GM12878 (cell line): ENCODE results near the gene DIP2B. TPM values are rescaled to one million over a fixed set of nuclear protein-coding genes. Genes with fewer than 3 reads are reported as not detected.

Experiments
- ATAC-seq: fragments of 200-7000 bp; cut with Tn5 transposase; 3 replicates; pipeline ENCODE4 v1.9.1; 2020; ENCODE audit warnings: mild to moderate bottlenecking, moderate library complexity
- BruUV-seq: library from RNA; stranded (reverse); fragments of 400-500 nt; replicated peaks from 2 replicates; lab custom pipeline; 2021; lab: Mats Ljungman, UMichigan
- CTCF ChIA-PET: fragments of 300-600 bp; sonication (Branson Sonifier 250); formaldehyde crosslinking; extraction: SDS; loops from one replicate; lab custom pipeline; 2021; ENCODE audit warnings: inconsistent platforms; lab: Yijun Ruan, JAX
- POLR2A ChIA-PET: fragments of 350-600 bp; formaldehyde crosslinking; extraction: SDS; loops from one replicate; lab custom pipeline; 2021; ENCODE audit warnings: inconsistent platforms; lab: Charles Lee
- RAD21 ChIA-PET: fragments of 300-600 bp; sonication (Branson Sonifier 250); formaldehyde crosslinking; loops from one replicate; lab custom pipeline; 2023; ENCODE audit warnings: antibody characterized with exemption; ENCODE audit not compliant: unreplicated experiment; lab: Charles Lee
- SMC1A ChIA-PET: fragments of 300-600 bp; sonication (Branson Sonifier 250); formaldehyde crosslinking; loops from one replicate; lab custom pipeline; 2023; ENCODE audit not compliant: unreplicated experiment, uncharacterized antibody; lab: Charles Lee
- DNase-seq: peaks from one replicate; pipeline ENCODE4 v3.0.0-alpha.2; 2011; ENCODE audit warnings: low read depth, low spot score
- FAIRE-seq: peaks from 3 replicates; lab custom pipeline; 2011; peaks lifted over from hg19 to GRCh38; lab: Jason Lieb, UNC
- H2AFZ ChIP-seq: 2 replicates; pipeline ENCODE4 v1.6.0; 2011; ENCODE audit warnings: low read depth, low read length, control low read depth; ENCODE audit not compliant: control insufficient read depth
- H3K27ac ChIP-seq: 2 replicates; pipeline ENCODE4 v1.5.1; 2011; ENCODE audit warnings: control low read depth; ENCODE audit not compliant: control insufficient read depth, insufficient read depth
- H3K27me3 ChIP-seq, 2 experiments: replicated peaks in 1 of 2; 2 replicates each; pipeline versions ENCODE4 v1.6.0 to v1.6.1; 2011; ENCODE audit warnings: low read length in 1 of 2; ENCODE audit not compliant: control insufficient read depth in 2 of 2, insufficient read depth in 2 of 2
- H3K36me3 ChIP-seq, 2 experiments: 2 replicates each; pipeline ENCODE4 v1.5.1; 2011; ENCODE audit warnings: low read length in 1 of 2; ENCODE audit not compliant: control insufficient read depth in 2 of 2, insufficient read depth in 2 of 2
- H3K4me1 ChIP-seq: 2 replicates; pipeline ENCODE4 v1.6.1; 2011; ENCODE audit warnings: mild to moderate bottlenecking, low read length, moderate library complexity, mixed read lengths; ENCODE audit not compliant: control insufficient read depth, insufficient read depth
- H3K4me2 ChIP-seq: 2 replicates; pipeline ENCODE4 v1.6.0; 2011; ENCODE audit warnings: control low read depth; ENCODE audit not compliant: control insufficient read depth, insufficient read depth
- H3K4me3 ChIP-seq: fragments of 200-600 bp; sonication (generic); 2 replicates; pipeline ENCODE4 v1.5.1; 2016
- H3K79me2 ChIP-seq: 2 replicates; pipeline ENCODE4 v1.6.0; 2011; ENCODE audit warnings: low read length; ENCODE audit not compliant: control insufficient read depth, insufficient read depth
- H3K9ac ChIP-seq: 2 replicates; pipeline ENCODE4 v1.8.0; 2011; ENCODE audit warnings: low read length, control low read depth, mixed read lengths; ENCODE audit not compliant: control insufficient read depth, insufficient read depth
- H3K9me3 ChIP-seq: replicated peaks from 3 replicates; pipeline ENCODE4 v1.5.1; 2011; ENCODE audit warnings: mild to moderate bottlenecking, low read length; ENCODE audit not compliant: control insufficient read depth, insufficient read depth
- H4K20me1 ChIP-seq: 2 replicates; pipeline ENCODE4 v1.6.0; 2011; ENCODE audit not compliant: control insufficient read depth, insufficient read depth
- BCLAF1 ChIP-seq: fragments of 450-650 bp; IDR thresholded peaks from 2 replicates; pipeline ENCODE4 v1.6.1; 2017; ENCODE audit warnings: antibody characterized with exemption, mild to moderate bottlenecking, moderate library complexity
- BMI1 ChIP-seq: fragments of 450-650 bp; IDR thresholded peaks from 2 replicates; pipeline ENCODE4 v1.6.1; 2016; ENCODE audit warnings: mild to moderate bottlenecking, moderate library complexity, borderline replicate concordance
- CREM ChIP-seq: IDR thresholded peaks from 2 replicates; pipeline ENCODE4 v1.6.1; 2014; ENCODE audit warnings: antibody characterized with exemption, low read depth
- EP300 ChIP-seq, 2 experiments: fragments of 150-350 bp in 1 of 2; IDR thresholded peaks; 2 replicates each; pipeline ENCODE4 v1.6.1; 2011 to 2012; ENCODE audit warnings: low read depth in 2 of 2, low read length in 2 of 2, borderline replicate concordance in 1 of 2, improper control_type of control experiment in 1 of 2, inconsistent platforms in 1 of 2; ENCODE audit not compliant: control insufficient read depth in 1 of 2
- IRF4 ChIP-seq: IDR thresholded peaks from 2 replicates; pipeline ENCODE4 v1.6.1; 2011; ENCODE audit warnings: low read depth, low read length
- NFYA ChIP-seq: IDR thresholded peaks from 2 replicates; pipeline ENCODE4 v1.6.1; 2011; ENCODE audit warnings: low read depth, mild to moderate bottlenecking, low read length, improper control_type of control experiment, borderline replicate concordance
- NR2C2 ChIP-seq: IDR thresholded peaks from 2 replicates; pipeline ENCODE4 v1.6.1; 2011; ENCODE audit warnings: borderline replicate concordance, low read depth; ENCODE audit not compliant: control insufficient read depth, insufficient read length
- SMAD1 ChIP-seq: fragments of 450-650 bp; IDR thresholded peaks from 2 replicates; pipeline ENCODE4 v1.6.1; 2018; ENCODE audit warnings: mild to moderate bottlenecking, low read depth; ENCODE audit not compliant: partially characterized antibody
- SREBF1 ChIP-seq: IDR thresholded peaks from 2 replicates; pipeline ENCODE4 v1.6.1; 2012; ENCODE audit warnings: mild to moderate bottlenecking, low read length
- TCF3 ChIP-seq: IDR thresholded peaks from 2 replicates; pipeline ENCODE4 v1.6.1; 2012; ENCODE audit warnings: low read depth, mild to moderate bottlenecking, low read length, borderline replicate concordance; ENCODE audit not compliant: insufficient read depth
- ZBTB4 ChIP-seq: fragments of 450-650 bp; formaldehyde crosslinking; IDR thresholded peaks from 2 replicates; pipeline ENCODE4 v1.4.0; 2022; ENCODE audit warnings: mild to moderate bottlenecking, moderate library complexity
- ZNF274 ChIP-seq: IDR thresholded peaks from one replicate; pipeline ENCODE4 v1.8.0; 2011; ENCODE audit not compliant: insufficient read length, insufficient read depth
- WGBS: methylation state at CpG from one replicate; pipeline ENCODE4 v1.1.6; 2016; ENCODE audit warnings: low lambda C conversion rate; ENCODE audit not compliant: insufficient replicate concordance, insufficient coverage; ENCODE audit errors: missing lambda C conversion rate; 5-methylcytosine and 5-hydroxymethylcytosine counted together
- in situ Hi-C: fragments of 300-500 bp; cut with MboI; formaldehyde crosslinking; loops from 9 replicates; pipeline ENCODE4 v1.14.3; 2018; ENCODE audit warnings: mixed read lengths
- intact Hi-C: fragments of 100-400 bp; cut with micrococcal nuclease; formaldehyde crosslinking; loops from one replicate; pipeline ENCODE4 v1.14.2; 2022; ENCODE audit not compliant: unreplicated experiment
- polyA plus RNA-seq, 11 experiments: library from polyadenylated mRNA; depleted of rRNA in 4 of 11; unstranded in 6 of 11; stranded (reverse) in 5 of 11; fragments of >200 nt; fragmentation: Nextera tagmentation in 4 of 11; fragmentation: Illumina TruSeq in 1 of 11; extraction: Ambion mirVana in 4 of 11; extraction: Trizol in 1 of 11; gene quantifications; 1 replicate in 1 of 11; 2 replicates in 10 of 11; pipeline versions ENCODE4 v1.2.1 to v1.2.3, GENCODE V29; 2011 to 2016; ENCODE audit warnings: inconsistent platforms in 2 of 11, missing spikeins in 2 of 11, low read depth in 1 of 11
- total RNA-seq, 4 experiments: library from RNA; depleted of rRNA in 3 of 4; stranded (reverse); fragments of >200 nt in 3 of 4; fragmentation: Illumina TruSeq in 1 of 4; extraction: Trizol in 1 of 4; gene quantifications; 2 replicates each; pipeline versions ENCODE4 v1.2.1 to v1.2.3, GENCODE V29; 2013 to 2021

The DIP2B gene
- total and polyA plus RNA-seq, 10 of the 15 experiments (the other 5 are each of a cell fraction or from before 2014, with no cell fraction given): 4.5 to 30.0 (median 18.6) TPM

DNA sequence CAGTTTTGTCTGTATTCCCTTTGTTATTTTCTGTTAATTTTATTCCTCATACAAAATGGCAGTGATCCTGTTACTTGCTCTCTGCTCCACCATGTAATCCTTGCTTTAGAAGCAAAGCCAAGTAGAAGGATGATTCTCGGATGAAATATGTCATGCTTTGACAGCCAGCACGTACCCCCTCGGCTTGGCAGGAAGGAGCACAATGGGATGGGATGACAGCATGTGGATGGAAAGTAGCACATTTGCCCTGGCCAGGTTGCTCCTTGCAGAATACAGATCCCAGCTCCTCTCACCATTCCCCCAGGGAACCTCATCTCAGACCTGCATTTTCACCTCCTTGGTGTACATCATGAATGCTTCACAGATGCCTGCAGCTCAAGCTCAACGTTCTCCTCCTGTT is 224.1 kb downstream of the DIP2B start:
- Histone ChIP-seq H4K20me1 (no peaks in the 10 kb centered on the region), H3K4me1 (no peaks in the 10 kb centered on the region), H3K4me3 (no peak overlapping the region), H3K9me3 (no peaks in the 10 kb centered on the region), H3K79me2 (no peaks in the 10 kb centered on the region), H2AFZ (no peak overlapping the region), H3K36me3 (peaks cover 12 to 33% of the 10 kb centered on the region in 2 experiments), H3K4me2 (no peak overlapping the region), H3K9ac (no peak overlapping the region), H3K27ac (no peak overlapping the region), H3K27me3 (no peaks in the 10 kb centered on the region)
- no peak for ATAC-seq
- ChIA-PET RAD21 (no interaction called here), POLR2A (no interaction called here), CTCF (interaction anchor here (0.7 kb wide), 1 partner anchor 95 kb away, joined by 5 read pairs; no protein-coding TSS in a partner anchor), SMC1A (interaction anchor here (0.9 kb wide), 1 partner anchor 10 kb away, joined by 3 read pairs; no protein-coding TSS in a partner anchor)
- no peak for DNase-seq
- no peak for FAIRE-seq
- 98% methylated on average over 4 of the region's 4 CpGs for WGBS
- BruUV-seq: no TSS peak
- TF ChIP-seq BMI1 (no peak), CREM (no peak), IRF4 (no peak), ZBTB4 (CRISPR knock-in tag) (no peak), BCLAF1 (no peak), NR2C2 (no peak), TCF3 (no peak), SREBF1 (no peak), EP300 (IDR thresholded peaks at IDR 0.05; ENCODE audit: borderline replicate concordance in 1 of 2, control insufficient read depth in 1 of 2, low read depth in 2 of 2, low read length in 2 of 2) (no peak), SMAD1 (no peak), ZNF274 (no peak), NFYA (no peak)
- in situ Hi-C loops: no loop called here
- intact Hi-C loops: no loop called here
